ENCODE measurements around the gene C1orf141.
"Not testable (repeated sequence)": the region's sequence is repeated elsewhere in the genome, so short reads cannot be mapped to it uniquely, and the experiment has no call there.

The C1orf141 gene

DNA sequence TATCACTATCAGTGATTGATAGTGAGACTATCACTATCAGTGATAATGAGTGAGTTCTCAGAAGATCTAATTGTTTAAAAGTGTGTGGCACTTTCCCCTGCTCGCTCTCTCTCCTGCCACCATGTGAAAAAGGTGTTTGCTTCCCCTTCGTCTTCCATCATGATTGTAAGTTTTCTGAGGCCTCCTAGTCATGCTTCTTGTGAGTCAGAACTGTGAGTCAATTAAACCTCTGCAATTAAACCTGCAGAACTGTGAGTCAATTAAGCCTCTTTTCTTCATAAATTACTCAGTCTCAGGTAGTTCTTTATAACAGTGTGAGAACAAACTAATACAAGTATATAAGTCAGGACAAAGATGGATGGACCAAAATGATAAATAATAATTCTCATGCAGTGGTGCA is 24.5 kb upstream of the C1orf141 start:
- H3K9ac ChIP-seq (ENCODE audit: low read length) = no peak overlapping the region
- no peaks in the 10 kb centered on the region for H3K36me3 ChIP-seq (ENCODE audit: control insufficient read depth, insufficient read depth, low read length)
- H3K27me3 ChIP-seq (ENCODE audit: control insufficient read depth, insufficient read depth, low read length) = no peaks in the 10 kb centered on the region
- no peaks in the 10 kb centered on the region for H3K9me3 ChIP-seq (ENCODE audit: control insufficient read depth, low read length)
- no peaks in the 10 kb centered on the region for H3K4me1 ChIP-seq (ENCODE audit: control insufficient read depth, insufficient read depth, low read length)
- H3K4me3 ChIP-seq (ENCODE audit: low read length) = no peak overlapping the region

DNA sequence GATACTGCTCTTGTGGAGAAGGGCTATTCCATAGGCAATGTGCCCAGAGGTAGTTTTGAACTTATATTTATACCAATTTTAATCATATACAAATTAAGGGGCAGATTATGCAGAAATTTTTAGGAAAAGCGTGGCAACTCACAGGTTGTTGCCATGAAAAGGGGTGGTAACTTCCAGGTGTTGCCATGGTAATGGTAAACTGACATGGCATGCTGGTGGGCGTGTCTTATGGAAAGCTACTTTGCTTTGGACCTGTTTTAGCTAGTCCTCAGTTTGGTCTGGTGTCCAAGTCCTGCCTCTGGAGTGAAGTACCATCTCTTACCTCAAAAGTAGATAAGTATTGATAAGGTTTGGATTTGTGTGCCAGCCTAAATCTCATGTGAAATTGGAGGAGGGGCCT is 23.6 kb upstream of the C1orf141 start:
- Histone ChIP-seq H3K4me1 (ENCODE audit: control insufficient read depth, insufficient read depth, low read length) (no peaks in the 10 kb centered on the region), H3K4me3 (ENCODE audit: low read length) (no peak overlapping the region), H3K27me3 (ENCODE audit: control insufficient read depth, insufficient read depth, low read length) (no peaks in the 10 kb centered on the region), H3K36me3 (ENCODE audit: control insufficient read depth, insufficient read depth, low read length) (no peaks in the 10 kb centered on the region), H3K9me3 (ENCODE audit: control insufficient read depth, low read length) (no peaks in the 10 kb centered on the region), H3K9ac (ENCODE audit: low read length) (no peak overlapping the region)

DNA sequence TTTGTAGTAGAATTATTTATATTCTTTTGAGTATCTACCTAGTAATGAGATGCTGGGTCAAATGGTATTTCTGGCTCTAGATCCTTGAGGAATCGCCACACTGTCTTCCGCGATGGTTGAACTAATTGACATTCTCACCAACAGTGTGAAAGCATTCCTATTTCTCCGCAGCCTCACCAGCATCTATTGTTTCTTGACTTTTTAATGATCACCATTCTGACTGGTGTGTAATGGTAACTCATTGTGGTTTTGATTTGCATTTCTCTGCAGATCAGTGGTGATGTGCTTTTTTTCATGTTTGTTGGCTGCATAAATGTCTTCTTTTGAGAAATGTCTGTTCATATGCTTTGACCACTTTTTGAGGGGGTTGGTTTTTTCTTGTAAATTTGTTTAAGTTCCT is 16.2 kb upstream of the C1orf141 start:
- Histone ChIP-seq H3K9ac (ENCODE audit: low read length) (no peak overlapping the region), H3K27me3 (ENCODE audit: control insufficient read depth, insufficient read depth, low read length) (no peaks in the 10 kb centered on the region), H3K4me3 (ENCODE audit: low read length) (no peak overlapping the region), H3K36me3 (ENCODE audit: control insufficient read depth, insufficient read depth, low read length) (no peaks in the 10 kb centered on the region), H3K4me1 (ENCODE audit: control insufficient read depth, insufficient read depth, low read length) (peaks cover 13% of the 10 kb centered on the region), H3K9me3 (ENCODE audit: control insufficient read depth, low read length) (no peaks in the 10 kb centered on the region)

- Histone ChIP-seq H3K9ac (ENCODE audit: low read length) (no peak overlapping the region), H3K4me1 (ENCODE audit: control insufficient read depth, insufficient read depth, low read length) (peaks cover 13% of the 10 kb centered on the region), H3K36me3 (ENCODE audit: control insufficient read depth, insufficient read depth, low read length) (no peaks in the 10 kb centered on the region), H3K27me3 (ENCODE audit: control insufficient read depth, insufficient read depth, low read length) (no peaks in the 10 kb centered on the region), H3K9me3 (ENCODE audit: control insufficient read depth, low read length) (no peaks in the 10 kb centered on the region), H3K4me3 (ENCODE audit: low read length) (no peak overlapping the region)
Measured at GRCh38 chr1:67149179-67149770, 14.5 kb upstream of the C1orf141 start.

DNA sequence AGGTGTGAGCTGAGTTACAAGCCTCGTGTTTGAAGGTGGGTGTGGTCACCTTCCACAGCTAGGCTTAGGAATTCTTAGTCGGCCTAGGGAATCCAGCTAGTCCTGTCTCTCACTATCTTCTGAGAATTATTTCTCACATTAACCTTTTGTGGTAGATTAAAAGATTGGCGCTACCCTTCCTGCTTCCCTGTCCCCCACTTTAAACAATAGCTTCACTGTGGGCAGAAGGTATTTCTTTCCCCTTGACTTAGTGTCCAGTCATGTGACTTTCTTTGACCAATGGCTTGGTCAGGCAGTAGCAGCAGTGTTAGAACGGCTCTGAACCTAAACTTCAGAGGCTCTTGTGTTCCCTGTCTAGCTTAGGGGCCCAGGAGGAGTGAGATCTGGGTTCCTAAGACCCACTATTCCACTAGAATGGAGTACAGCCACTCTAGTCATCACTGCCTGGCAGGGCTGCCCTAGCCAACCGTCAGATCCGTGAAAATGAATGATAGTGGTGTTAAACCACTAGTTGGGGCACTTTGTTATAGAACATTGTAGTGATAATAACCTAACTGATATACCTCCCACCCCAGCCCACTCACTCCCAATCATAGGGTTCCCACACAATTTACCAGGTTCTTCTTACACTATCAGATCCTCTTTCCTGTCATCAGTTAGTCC is 13.9 kb upstream of the C1orf141 start:
- H3K27me3 ChIP-seq (ENCODE audit: control insufficient read depth, insufficient read depth, low read length) = no peaks in the 10 kb centered on the region
- no peak overlapping the region for H3K9ac ChIP-seq (ENCODE audit: low read length)
- no peaks in the 10 kb centered on the region for H3K9me3 ChIP-seq (ENCODE audit: control insufficient read depth, low read length)
- peaks cover 13% of the 10 kb centered on the region for H3K4me1 ChIP-seq (ENCODE audit: control insufficient read depth, insufficient read depth, low read length)
- no peaks in the 10 kb centered on the region for H3K36me3 ChIP-seq (ENCODE audit: control insufficient read depth, insufficient read depth, low read length)
- H3K4me3 ChIP-seq (ENCODE audit: low read length) = no peak overlapping the region

GRCh38 chr1:67147973-67148372 is 13.2 kb upstream of the C1orf141 start:
- H3K4me3 ChIP-seq (ENCODE audit: low read length); H3K27me3 ChIP-seq (ENCODE audit: control insufficient read depth, insufficient read depth, low read length); H3K9ac ChIP-seq (ENCODE audit: low read length); H3K9me3 ChIP-seq (ENCODE audit: control insufficient read depth, low read length); H3K36me3 ChIP-seq (ENCODE audit: control insufficient read depth, insufficient read depth, low read length): not testable (repeated sequence)
- peaks cover 13% of the 10 kb centered on the region for H3K4me1 ChIP-seq (ENCODE audit: control insufficient read depth, insufficient read depth, low read length)

DNA sequence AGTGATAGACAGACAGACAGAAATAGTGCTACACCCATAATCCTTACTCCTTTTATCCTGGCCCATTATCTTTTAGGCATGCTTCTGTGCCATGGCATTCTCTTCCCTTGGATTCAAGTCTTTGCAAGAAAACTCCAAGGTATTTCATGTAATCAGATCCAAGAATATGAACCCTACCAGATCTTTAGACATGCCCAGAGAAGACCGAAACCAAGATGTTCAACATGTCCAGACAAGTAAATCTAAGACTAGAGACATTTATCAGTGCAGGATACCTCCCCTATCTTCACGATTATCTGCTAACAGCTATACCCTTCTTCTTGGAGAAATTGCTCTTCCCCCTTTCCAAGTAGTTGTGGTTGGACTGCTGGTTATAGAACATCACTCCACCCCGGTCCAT is 11.8 kb upstream of the C1orf141 start:
- peaks cover 13% of the 10 kb centered on the region for H3K4me1 ChIP-seq (ENCODE audit: control insufficient read depth, insufficient read depth, low read length)
- no peak overlapping the region for H3K9ac ChIP-seq (ENCODE audit: low read length)
- H3K36me3 ChIP-seq (ENCODE audit: control insufficient read depth, insufficient read depth, low read length) = no peaks in the 10 kb centered on the region
- no peaks in the 10 kb centered on the region for H3K9me3 ChIP-seq (ENCODE audit: control insufficient read depth, low read length)
- no peak overlapping the region for H3K4me3 ChIP-seq (ENCODE audit: low read length)
- H3K27me3 ChIP-seq (ENCODE audit: control insufficient read depth, insufficient read depth, low read length) = no peaks in the 10 kb centered on the region

- H3K27me3 ChIP-seq (ENCODE audit: control insufficient read depth, insufficient read depth, low read length) = no peaks in the 10 kb centered on the region
- H3K4me1 ChIP-seq (ENCODE audit: control insufficient read depth, insufficient read depth, low read length) = peaks cover 13% of the 10 kb centered on the region
- no peak overlapping the region for H3K9ac ChIP-seq (ENCODE audit: low read length)
- no peaks in the 10 kb centered on the region for H3K9me3 ChIP-seq (ENCODE audit: control insufficient read depth, low read length)
- no peak overlapping the region for H3K4me3 ChIP-seq (ENCODE audit: low read length)
- H3K36me3 ChIP-seq (ENCODE audit: control insufficient read depth, insufficient read depth, low read length) = no peaks in the 10 kb centered on the region
Measured at GRCh38 chr1:67146101-67146500, 11.3 kb upstream of the C1orf141 start.

- Histone ChIP-seq H3K36me3 (ENCODE audit: control insufficient read depth, insufficient read depth, low read length) (no peaks in the 10 kb centered on the region), H3K4me3 (ENCODE audit: low read length) (no peak overlapping the region), H3K27me3 (ENCODE audit: control insufficient read depth, insufficient read depth, low read length) (no peaks in the 10 kb centered on the region), H3K9me3 (ENCODE audit: control insufficient read depth, low read length) (no peaks in the 10 kb centered on the region), H3K9ac (ENCODE audit: low read length) (no peak overlapping the region), H3K4me1 (ENCODE audit: control insufficient read depth, insufficient read depth, low read length) (peaks cover 20% of the 10 kb centered on the region)
Measured at GRCh38 chr1:67144696-67145095, 9.9 kb upstream of the C1orf141 start.

DNA sequence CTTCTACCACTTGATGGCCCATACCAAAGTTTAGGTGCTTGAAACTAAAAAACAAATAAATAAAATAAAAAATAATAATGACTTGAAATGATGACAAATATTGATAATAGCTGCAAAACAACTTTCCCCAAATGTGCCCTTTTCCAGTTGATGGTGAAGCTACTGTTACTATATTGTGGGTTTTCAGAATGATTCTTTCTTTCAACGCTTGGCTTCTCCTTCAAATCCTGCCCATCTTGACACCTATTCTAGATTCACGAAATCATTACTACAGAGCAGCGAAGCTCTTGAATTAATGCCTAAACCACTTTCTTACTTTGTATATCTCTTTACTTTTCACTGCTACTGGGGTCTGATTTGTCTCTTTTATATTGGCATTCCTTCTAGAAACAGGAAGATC is 9.2 kb upstream of the C1orf141 start:
- Histone ChIP-seq H3K4me3 (ENCODE audit: low read length) (no peak overlapping the region), H3K4me1 (ENCODE audit: control insufficient read depth, insufficient read depth, low read length) (peaks cover 20% of the 10 kb centered on the region), H3K9ac (ENCODE audit: low read length) (no peak overlapping the region), H3K36me3 (ENCODE audit: control insufficient read depth, insufficient read depth, low read length) (no peaks in the 10 kb centered on the region), H3K27me3 (ENCODE audit: control insufficient read depth, insufficient read depth, low read length) (no peaks in the 10 kb centered on the region), H3K9me3 (ENCODE audit: control insufficient read depth, low read length) (no peaks in the 10 kb centered on the region)

GRCh38 chr1:67142931-67143330 is 8.2 kb upstream of the C1orf141 start:
- H3K9ac ChIP-seq (ENCODE audit: low read length) = no peak overlapping the region
- H3K9me3 ChIP-seq (ENCODE audit: control insufficient read depth, low read length) = no peaks in the 10 kb centered on the region
- H3K36me3 ChIP-seq (ENCODE audit: control insufficient read depth, insufficient read depth, low read length) = no peaks in the 10 kb centered on the region
- H3K4me1 ChIP-seq (ENCODE audit: control insufficient read depth, insufficient read depth, low read length) = peaks cover 22% of the 10 kb centered on the region
- no peaks in the 10 kb centered on the region for H3K27me3 ChIP-seq (ENCODE audit: control insufficient read depth, insufficient read depth, low read length)
- H3K4me3 ChIP-seq (ENCODE audit: low read length) = no peak overlapping the region

- not testable (repeated sequence) for H3K27me3 ChIP-seq (ENCODE audit: control insufficient read depth, insufficient read depth, low read length); H3K36me3 ChIP-seq (ENCODE audit: control insufficient read depth, insufficient read depth, low read length); H3K9ac ChIP-seq (ENCODE audit: low read length); H3K4me3 ChIP-seq (ENCODE audit: low read length); H3K9me3 ChIP-seq (ENCODE audit: control insufficient read depth, low read length)
- H3K4me1 ChIP-seq (ENCODE audit: control insufficient read depth, insufficient read depth, low read length) = peaks cover 31% of the 10 kb centered on the region
Measured at GRCh38 chr1:67141832-67142231, 7.1 kb upstream of the C1orf141 start.

DNA sequence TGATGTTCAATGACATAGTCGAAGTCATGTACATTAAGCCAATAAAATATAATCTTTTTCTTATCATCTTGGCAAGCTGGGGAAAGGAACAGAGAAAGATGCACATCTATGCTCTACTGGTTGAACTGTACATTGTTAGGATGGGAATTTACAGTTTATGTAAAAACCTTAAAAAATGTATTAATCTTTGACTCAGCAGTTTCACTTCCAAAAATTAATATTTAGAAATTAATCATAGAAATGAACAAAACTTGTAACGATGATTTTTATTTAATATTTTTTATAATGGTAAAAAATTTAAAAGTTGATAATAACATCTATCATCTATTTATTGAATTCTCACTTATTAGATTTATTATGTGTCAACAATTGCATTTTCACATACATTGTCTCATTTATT is 5.7 kb upstream of the C1orf141 start:
- peaks cover 31% of the 10 kb centered on the region for H3K4me1 ChIP-seq (ENCODE audit: control insufficient read depth, insufficient read depth, low read length)
- H3K36me3 ChIP-seq (ENCODE audit: control insufficient read depth, insufficient read depth, low read length) = no peaks in the 10 kb centered on the region
- no peaks in the 10 kb centered on the region for H3K27me3 ChIP-seq (ENCODE audit: control insufficient read depth, insufficient read depth, low read length)
- H3K4me3 ChIP-seq (ENCODE audit: low read length) = no peak overlapping the region
- H3K9me3 ChIP-seq (ENCODE audit: control insufficient read depth, low read length) = no peaks in the 10 kb centered on the region
- no peak overlapping the region for H3K9ac ChIP-seq (ENCODE audit: low read length)
